Endodermal cell (in vitro differentiated cells): ENCODE data around the gene TOM1. TPM values are rescaled to one million over a fixed set of nuclear protein-coding genes. Genes with fewer than 3 reads are reported as not detected.
"Not testable (repeated sequence)": the region's sequence is repeated elsewhere in the genome, so short reads cannot be mapped to it uniquely, and the experiment has no call there.

Source experiments
- DNase-seq: peaks from one replicate; pipeline ENCODE4 v3.0.0-alpha.2; 2017
- H3K27ac ChIP-seq: 2 replicates; pipeline ENCODE4 v1.5.1; 2013; ENCODE audit warnings: mild to moderate bottlenecking, low read depth, low read length, moderate library complexity
- H3K27me3 ChIP-seq: 2 replicates; pipeline ENCODE4 v1.6.1; 2013; ENCODE audit warnings: mild to moderate bottlenecking, low read length, moderate library complexity; ENCODE audit not compliant: insufficient read depth, control insufficient read depth, poor library complexity, severe bottlenecking
- H3K36me3 ChIP-seq: 2 replicates; pipeline ENCODE4 v1.7.0; 2013; ENCODE audit warnings: mild to moderate bottlenecking, low read length, moderate library complexity; ENCODE audit not compliant: control insufficient read depth, insufficient read depth
- H3K4me1 ChIP-seq: one replicate; pipeline ENCODE4 v1.7.0; 2013; ENCODE audit warnings: low read length; ENCODE audit not compliant: control insufficient read depth, insufficient read depth
- H3K4me3 ChIP-seq: 2 replicates; pipeline ENCODE4 v1.5.1; 2013; ENCODE audit warnings: mild to moderate bottlenecking, low read length, moderate library complexity
- H3K9ac ChIP-seq: 2 replicates; pipeline ENCODE4 v1.6.1; 2013; ENCODE audit warnings: mild to moderate bottlenecking, low read length, moderate library complexity; ENCODE audit not compliant: poor library complexity, severe bottlenecking; ENCODE audit errors: extremely low read depth
- H3K9me3 ChIP-seq: 2 replicates; pipeline ENCODE4 v1.6.1; 2013; ENCODE audit warnings: mild to moderate bottlenecking, low read length, moderate library complexity; ENCODE audit not compliant: control insufficient read depth
- H3K27ac Mint-ChIP-seq: 2 replicates; pipeline ENCODE4 v1.8.0; 2020; ENCODE audit warnings: mixed read lengths
- H3K27me3 Mint-ChIP-seq: 2 replicates; pipeline ENCODE4 v1.8.0; 2021; ENCODE audit warnings: mild to moderate bottlenecking, mixed read lengths; ENCODE audit not compliant: insufficient read depth
- H3K36me3 Mint-ChIP-seq: 2 replicates; pipeline ENCODE4 v1.8.0; 2020; ENCODE audit warnings: low read depth, mixed read lengths
- H3K4me1 Mint-ChIP-seq: 2 replicates; pipeline ENCODE4 v1.8.0; 2020; ENCODE audit warnings: mixed read lengths
- H3K4me3 Mint-ChIP-seq: 2 replicates; pipeline ENCODE4 v1.8.0; 2020; ENCODE audit warnings: mild to moderate bottlenecking, moderate library complexity, mixed read lengths
- H3K9me3 Mint-ChIP-seq: 2 replicates; pipeline ENCODE4 v1.8.0; 2020; ENCODE audit warnings: mild to moderate bottlenecking, mixed read lengths
- WGBS, 2 experiments: methylation state at CpG; one replicate each; pipeline versions ENCODE4 v1.1.5 to v1.1.7; 2013; ENCODE audit warnings: missing lambda C conversion rate in 2 of 2, mixed read lengths in 1 of 2; ENCODE audit not compliant: insufficient coverage in 1 of 2, insufficient read length in 1 of 2; 5-methylcytosine and 5-hydroxymethylcytosine counted together
- total RNA-seq, 2 donors: library from RNA; stranded (reverse); fragmentation: NEBNext Ultra II Directional in 1 of 2; extraction: Animal tissue kit (Norgen Biotek cat#: 25700) in 1 of 2; gene quantifications; 2 replicates in 1 of 2; 3 replicates in 1 of 2; pipeline ENCODE4 v1.2.1, GENCODE V29; 2021
- TF ChIP-seq, protein P1 (sequence below): fragments of 200-600 bp; sonication (generic); conservative IDR thresholded peaks from 2 replicates; pipeline ENCODE4 v1.5.0; 2021; ENCODE audit warnings: antibody characterized with exemption, mild to moderate bottlenecking

Gene TOM1
- total RNA-seq, 2 donors from 2014 or later: 31.3 to 33.3 TPM

DNA sequence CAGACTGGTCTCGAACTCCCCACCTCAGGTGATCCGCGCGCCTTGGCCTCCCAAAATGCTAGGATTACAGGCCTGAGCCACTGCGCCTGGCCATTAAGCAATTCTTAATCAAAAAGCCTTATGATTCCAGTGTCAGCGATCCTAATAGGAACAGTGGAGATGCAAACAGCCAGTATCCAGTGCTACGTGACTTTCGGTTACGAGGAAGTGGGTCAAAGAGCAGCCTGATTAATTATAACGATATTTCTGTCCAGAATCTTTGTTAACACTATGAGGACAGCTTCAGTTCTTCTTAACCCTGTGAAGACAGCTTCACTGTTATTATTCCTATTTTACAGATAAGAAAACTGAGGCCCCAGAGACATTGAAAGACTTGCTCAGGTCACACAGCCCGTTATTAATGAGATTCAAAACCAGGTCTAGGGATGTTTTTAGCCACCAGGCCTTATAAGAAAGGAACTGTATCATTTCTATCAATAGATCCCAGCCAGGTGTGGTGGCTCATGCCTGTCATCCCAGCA is 63.9 kb downstream of the TOM1 start:
- no peaks in the 10 kb centered on the region for H3K9me3 Mint-ChIP-seq
- Histone ChIP-seq H3K9me3 (no peaks in the 10 kb centered on the region), H3K27ac (no peak overlapping the region), H3K36me3 (no peaks in the 10 kb centered on the region), H3K27me3 (no peaks in the 10 kb centered on the region), H3K4me3 (no peak overlapping the region), H3K9ac (no peak overlapping the region), H3K4me1 (no peaks in the 10 kb centered on the region)
- no peak overlapping the region for H3K4me3 Mint-ChIP-seq
- peaks cover 2% of the 10 kb centered on the region for H3K27me3 Mint-ChIP-seq
- no peak overlapping the region for H3K27ac Mint-ChIP-seq
- 93 to 96% methylated on average over 11 of the region's 11 CpGs for WGBS, 2 experiments
- H3K36me3 Mint-ChIP-seq: no peaks in the 10 kb centered on the region
- H3K4me1 Mint-ChIP-seq: peaks cover 11% of the 10 kb centered on the region
- TF ChIP-seq, protein P1, sequence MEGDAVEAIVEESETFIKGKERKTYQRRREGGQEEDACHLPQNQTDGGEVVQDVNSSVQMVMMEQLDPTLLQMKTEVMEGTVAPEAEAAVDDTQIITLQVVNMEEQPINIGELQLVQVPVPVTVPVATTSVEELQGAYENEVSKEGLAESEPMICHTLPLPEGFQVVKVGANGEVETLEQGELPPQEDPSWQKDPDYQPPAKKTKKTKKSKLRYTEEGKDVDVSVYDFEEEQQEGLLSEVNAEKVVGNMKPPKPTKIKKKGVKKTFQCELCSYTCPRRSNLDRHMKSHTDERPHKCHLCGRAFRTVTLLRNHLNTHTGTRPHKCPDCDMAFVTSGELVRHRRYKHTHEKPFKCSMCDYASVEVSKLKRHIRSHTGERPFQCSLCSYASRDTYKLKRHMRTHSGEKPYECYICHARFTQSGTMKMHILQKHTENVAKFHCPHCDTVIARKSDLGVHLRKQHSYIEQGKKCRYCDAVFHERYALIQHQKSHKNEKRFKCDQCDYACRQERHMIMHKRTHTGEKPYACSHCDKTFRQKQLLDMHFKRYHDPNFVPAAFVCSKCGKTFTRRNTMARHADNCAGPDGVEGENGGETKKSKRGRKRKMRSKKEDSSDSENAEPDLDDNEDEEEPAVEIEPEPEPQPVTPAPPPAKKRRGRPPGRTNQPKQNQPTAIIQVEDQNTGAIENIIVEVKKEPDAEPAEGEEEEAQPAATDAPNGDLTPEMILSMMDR: no peak
- DNase-seq: no peak

DNA sequence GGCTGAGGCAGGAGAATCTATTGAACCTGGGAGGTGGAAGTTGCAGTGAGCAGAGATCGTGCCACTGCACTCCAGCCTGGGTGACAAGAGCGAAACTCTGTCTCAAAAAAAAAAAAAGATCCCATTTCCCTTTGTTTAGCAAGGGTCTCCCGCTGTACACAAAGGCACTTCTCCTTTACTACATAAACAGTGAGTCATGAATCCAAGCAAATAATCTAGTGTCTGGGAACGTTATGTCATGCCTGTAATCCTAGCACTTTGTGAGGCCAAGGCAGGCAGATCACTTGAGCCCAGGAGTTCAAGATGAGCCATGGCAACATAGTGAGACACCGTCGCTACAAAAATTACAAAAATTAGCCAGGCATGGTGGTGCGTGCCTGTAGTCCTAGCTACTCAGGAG is 64.5 kb downstream of the TOM1 start:
- H3K27me3 ChIP-seq, H3K9me3 Mint-ChIP-seq, H3K36me3 ChIP-seq, H3K4me1 ChIP-seq, H3K4me3 Mint-ChIP-seq, H3K36me3 Mint-ChIP-seq, H3K9ac ChIP-seq, H3K4me3 ChIP-seq, H3K9me3 ChIP-seq, DNase-seq, H3K27ac ChIP-seq, H3K27me3 Mint-ChIP-seq, H3K27ac Mint-ChIP-seq: not testable (repeated sequence)
- peaks cover 11% of the 10 kb centered on the region for H3K4me1 Mint-ChIP-seq
- WGBS, 2 experiments: 83 to 96% methylated on average over 4 to 7 of the region's 7 CpGs

DNA sequence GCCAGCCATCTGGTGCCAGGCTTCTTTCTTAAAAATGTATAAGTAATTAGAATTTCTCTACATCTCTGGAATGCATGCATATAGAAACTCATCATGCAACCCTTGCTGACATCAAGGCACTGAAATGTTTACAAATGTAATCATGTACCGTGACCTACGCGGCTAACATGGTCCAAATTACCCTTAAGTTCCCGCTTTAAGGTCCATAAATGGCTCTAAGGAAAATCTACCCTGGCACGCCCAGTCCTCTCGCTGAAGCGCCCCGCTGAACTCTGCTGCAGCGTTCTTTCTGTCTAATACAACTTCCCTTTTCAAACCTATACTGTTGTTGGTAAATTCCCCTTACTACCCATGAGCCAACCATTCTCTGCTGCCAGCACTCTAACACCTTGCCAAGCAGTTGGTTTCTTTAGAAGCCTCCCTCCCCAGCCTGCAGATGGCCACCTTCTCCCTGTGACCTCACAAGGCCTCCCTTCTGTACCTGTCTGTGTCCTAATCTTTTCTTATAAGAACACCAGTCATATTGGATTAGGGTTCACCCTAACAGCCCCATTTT is 67.7 kb downstream of the TOM1 start:
- H3K36me3 Mint-ChIP-seq: no peaks in the 10 kb centered on the region
- H3K27me3 Mint-ChIP-seq: no peaks in the 10 kb centered on the region
- H3K9me3 Mint-ChIP-seq: peaks cover 6% of the 10 kb centered on the region
- H3K27ac Mint-ChIP-seq: no peak overlapping the region
- no peak for DNase-seq
- Histone ChIP-seq H3K9me3 (no peaks in the 10 kb centered on the region), H3K4me1 (peaks cover 3% of the 10 kb centered on the region), H3K9ac (no peak overlapping the region), H3K36me3 (no peaks in the 10 kb centered on the region), H3K27me3 (no peaks in the 10 kb centered on the region), H3K4me3 (no peak overlapping the region), H3K27ac (no peak overlapping the region)
- TF ChIP-seq, protein P1: no peak
- no peak overlapping the region for H3K4me3 Mint-ChIP-seq
- WGBS, 2 experiments: 94 to 96% methylated on average over 9 of the region's 9 CpGs
- peaks cover 20% of the 10 kb centered on the region for H3K4me1 Mint-ChIP-seq

DNA sequence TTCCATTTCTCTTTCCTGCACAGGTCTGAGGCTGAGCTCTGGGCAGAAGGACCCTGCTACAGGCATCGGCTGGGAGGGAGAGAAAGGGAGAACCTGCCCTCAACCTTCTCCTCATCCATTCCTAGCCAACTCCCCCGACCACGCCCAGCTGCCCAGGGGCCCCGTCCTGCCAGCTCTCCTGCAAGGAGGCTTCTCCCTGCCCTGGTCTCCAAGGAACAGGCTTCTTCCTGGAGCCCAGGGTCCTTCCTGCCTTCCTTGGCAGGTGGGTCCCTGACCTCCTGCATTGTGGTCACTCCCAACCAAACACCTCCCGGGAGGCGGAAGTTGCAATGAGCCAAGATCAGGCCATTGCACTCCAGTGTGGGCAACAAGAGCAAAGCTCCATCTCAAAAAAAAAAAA is 68.7 kb downstream of the TOM1 start:
- H3K4me1 Mint-ChIP-seq: peaks cover 20% of the 10 kb centered on the region
- WGBS, 2 experiments: 60 to 87% methylated on average over 1 to 5 of the region's 6 CpGs
- Histone ChIP-seq H3K4me3 (no peak overlapping the region), H3K9ac (no peak overlapping the region), H3K4me1 (peaks cover 3% of the 10 kb centered on the region), H3K9me3 (no peaks in the 10 kb centered on the region), H3K36me3 (no peaks in the 10 kb centered on the region), H3K27ac (no peak overlapping the region), H3K27me3 (no peaks in the 10 kb centered on the region)
- TF ChIP-seq, protein P1: no peak
- no peaks in the 10 kb centered on the region for H3K27me3 Mint-ChIP-seq
- peaks cover 6% of the 10 kb centered on the region for H3K9me3 Mint-ChIP-seq
- H3K4me3 Mint-ChIP-seq: no peak overlapping the region
- H3K36me3 Mint-ChIP-seq: no peaks in the 10 kb centered on the region
- DNase-seq: no peak
- H3K27ac Mint-ChIP-seq: no peak overlapping the region
